SH-SY5Y (cell line): Measurements from ENCODE around the gene WDR91.

Experiments used
- GATA2 ChIP-seq: IDR thresholded peaks from 2 replicates; pipeline ENCODE4 v1.6.1; 2011; ENCODE audit warnings: mild to moderate bottlenecking, low read depth, low read length
- GATA3 ChIP-seq: IDR thresholded peaks from 2 replicates; pipeline ENCODE4 v1.6.1; 2011; ENCODE audit warnings: low read depth, mild to moderate bottlenecking, low read length, moderate library complexity

GRCh38 chr7:135164357-135165061, 46.8 kb downstream of the WDR91 start:
- TF ChIP-seq GATA2 = no peak
- no peak for TF ChIP-seq GATA3
